Activated naive CD8-positive, alpha-beta T cell treated with anti-CD3 and anti-CD28 coated beads, Interleukin-2, amount 10 ng/mL, durations not matched to agents 7 days and 5 days (primary cell): Measurements from ENCODE around the gene TMEM250. TPM values are rescaled to one million over a fixed set of nuclear protein-coding genes. Genes with fewer than 3 reads are reported as not detected.
"Not testable (repeated sequence)": the region's sequence is repeated elsewhere in the genome, so short reads cannot be mapped to it uniquely, and the experiment has no call there.

Source experiments
- ATAC-seq: fragments of 150-1000 bp; cut with Tn5 transposase; one replicate; pipeline ENCODE4 v1.10.0; 2021; ENCODE audit warnings: low read depth, moderate library complexity
- POLR2A ChIA-PET: fragments of 350-600 bp; sonication (Branson Sonifier 250); formaldehyde crosslinking; loops from one replicate; lab custom pipeline; 2021; ENCODE audit warnings: antibody characterized with exemption; lab: Charles Lee
- DNase-seq: peaks from one replicate; pipeline ENCODE4 v3.0.0; 2021
- H3K27ac Mint-ChIP-seq: one replicate; pipeline ENCODE4 v1.8.0; 2022; ENCODE audit warnings: mild to moderate bottlenecking, mixed read lengths
- H3K27me3 Mint-ChIP-seq: one replicate; pipeline ENCODE4 v1.8.0; 2022; ENCODE audit warnings: mild to moderate bottlenecking, moderate library complexity, mixed read lengths
- H3K36me3 Mint-ChIP-seq: one replicate; pipeline ENCODE4 v1.8.0; 2021; ENCODE audit warnings: mild to moderate bottlenecking, mixed read lengths
- H3K4me1 Mint-ChIP-seq: one replicate; pipeline ENCODE4 v1.8.0; 2021; ENCODE audit warnings: mixed read lengths
- H3K4me3 Mint-ChIP-seq: one replicate; pipeline ENCODE4 v1.8.0; 2022; ENCODE audit warnings: mild to moderate bottlenecking, moderate library complexity, mixed read lengths
- H3K9me3 Mint-ChIP-seq: one replicate; pipeline ENCODE4 v1.8.0; 2021; ENCODE audit warnings: mixed read lengths
- total RNA-seq, 2 experiments: library from RNA; stranded (reverse); gene quantifications; one replicate each; pipeline ENCODE4 v1.2.3, GENCODE V29; 2021

TMEM250 gene
- total RNA-seq, 2 experiments from 2014 or later, result 45.3 to 45.9 TPM

DNA sequence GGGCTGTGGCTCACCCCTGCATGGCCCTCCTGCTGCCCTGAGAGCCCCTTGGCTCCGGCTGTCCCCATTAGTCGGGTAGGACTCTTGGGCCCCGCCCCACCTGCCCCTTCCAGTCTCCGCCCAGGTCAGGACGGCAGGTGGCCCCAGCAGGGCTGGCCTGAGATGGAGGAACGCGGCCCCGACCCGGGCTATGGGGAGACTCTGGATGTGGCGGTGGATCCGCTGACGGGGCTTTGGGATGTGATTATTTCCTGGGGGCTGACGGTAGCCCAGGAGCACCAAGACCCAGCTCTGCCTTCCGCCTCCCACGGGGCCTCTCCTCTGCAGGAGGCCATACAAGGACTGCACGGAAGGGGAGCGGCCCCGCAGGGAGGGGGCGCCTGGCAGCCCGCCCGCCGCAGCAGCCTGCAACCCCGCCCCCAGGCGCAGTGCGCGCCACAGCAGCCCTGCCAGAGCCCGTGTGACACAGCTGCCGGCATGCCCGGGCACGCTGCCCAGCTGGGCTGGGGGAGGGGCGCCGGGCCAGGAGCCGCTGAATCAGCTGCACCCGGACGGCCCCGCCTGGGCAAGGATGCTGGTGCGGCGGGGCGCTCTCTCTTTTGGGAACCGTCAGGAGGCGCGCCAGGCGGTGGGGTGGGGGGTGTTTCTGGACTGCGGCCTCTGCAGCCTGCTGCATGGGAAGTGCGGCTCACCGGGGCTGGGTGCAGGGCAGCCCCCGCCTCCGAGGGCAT lies 9.2 kb downstream of the TMEM250 start:
- peak overlapping the region; percentile 93 for H3K4me3 Mint-ChIP-seq
- H3K27me3 Mint-ChIP-seq, result no peaks in the 10 kb centered on the region

DNA sequence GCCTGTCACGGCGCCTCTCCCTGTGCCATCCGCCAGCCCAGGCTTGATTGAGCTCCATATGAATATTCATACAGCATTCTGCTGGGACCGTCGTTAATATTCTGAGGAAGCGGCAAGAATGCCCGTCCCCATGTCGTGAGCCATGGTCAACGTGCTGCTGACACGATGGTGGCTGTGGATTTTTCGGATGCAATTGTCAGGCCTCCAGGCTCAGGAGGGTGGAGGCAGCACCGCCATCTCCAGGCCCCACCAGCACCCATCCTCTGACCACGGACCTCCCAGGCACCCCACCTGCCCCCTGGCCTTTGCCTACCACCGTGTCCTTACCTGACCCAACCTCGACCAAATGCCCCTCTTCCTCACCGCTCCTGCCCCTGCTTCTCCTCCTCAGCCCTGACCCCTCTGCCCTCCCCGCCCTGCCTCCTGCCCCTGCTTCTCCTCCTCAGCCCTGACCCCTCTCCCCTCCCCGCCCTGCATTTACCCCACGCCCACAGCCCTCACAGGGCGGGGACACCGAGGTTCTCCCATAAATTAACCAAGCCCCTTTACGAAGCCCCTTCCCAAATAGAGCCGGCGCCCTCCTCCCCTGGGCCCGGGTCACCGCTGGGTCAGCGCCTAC lies 9.9 kb downstream of the TMEM250 start:
- peak overlapping the region; percentile 94 for H3K27ac Mint-ChIP-seq
- peak overlapping the region; percentile 90 for H3K4me3 Mint-ChIP-seq
- DNase-seq (no peak), ATAC-seq (no peak)
- POLR2A ChIA-PET, result interaction anchor here (0.8 to 8.4 kb wide), 7 partner anchors 9 to 619 kb away, joined by 3 to 164 read pairs (median 6); partner anchors contain the start of genes DNLZ, NACC2 and TMEM250
- no peaks in the 10 kb centered on the region for H3K27me3 Mint-ChIP-seq
- H3K9me3 Mint-ChIP-seq, result no peaks in the 10 kb centered on the region
- peaks cover 40% of the 10 kb centered on the region for H3K4me1 Mint-ChIP-seq
- H3K36me3 Mint-ChIP-seq, result peaks cover 5% of the 10 kb centered on the region

More for the DNA sequence above, 9.2 kb downstream of the TMEM250 start:
- peak overlapping the region; percentile 94 for H3K27ac Mint-ChIP-seq
- no peaks in the 10 kb centered on the region for H3K9me3 Mint-ChIP-seq
- peaks cover 42% of the 10 kb centered on the region for H3K4me1 Mint-ChIP-seq
- POLR2A ChIA-PET, result interaction anchor here (0.7 to 8.4 kb wide), 8 partner anchors 8 to 619 kb away, joined by 3 to 164 read pairs (median 4); partner anchors contain the start of genes DNLZ, NACC2 and TMEM250
- DNase-seq (peak; percentile 95), ATAC-seq (peak; percentile 81)
- peaks cover 5% of the 10 kb centered on the region for H3K36me3 Mint-ChIP-seq

DNA sequence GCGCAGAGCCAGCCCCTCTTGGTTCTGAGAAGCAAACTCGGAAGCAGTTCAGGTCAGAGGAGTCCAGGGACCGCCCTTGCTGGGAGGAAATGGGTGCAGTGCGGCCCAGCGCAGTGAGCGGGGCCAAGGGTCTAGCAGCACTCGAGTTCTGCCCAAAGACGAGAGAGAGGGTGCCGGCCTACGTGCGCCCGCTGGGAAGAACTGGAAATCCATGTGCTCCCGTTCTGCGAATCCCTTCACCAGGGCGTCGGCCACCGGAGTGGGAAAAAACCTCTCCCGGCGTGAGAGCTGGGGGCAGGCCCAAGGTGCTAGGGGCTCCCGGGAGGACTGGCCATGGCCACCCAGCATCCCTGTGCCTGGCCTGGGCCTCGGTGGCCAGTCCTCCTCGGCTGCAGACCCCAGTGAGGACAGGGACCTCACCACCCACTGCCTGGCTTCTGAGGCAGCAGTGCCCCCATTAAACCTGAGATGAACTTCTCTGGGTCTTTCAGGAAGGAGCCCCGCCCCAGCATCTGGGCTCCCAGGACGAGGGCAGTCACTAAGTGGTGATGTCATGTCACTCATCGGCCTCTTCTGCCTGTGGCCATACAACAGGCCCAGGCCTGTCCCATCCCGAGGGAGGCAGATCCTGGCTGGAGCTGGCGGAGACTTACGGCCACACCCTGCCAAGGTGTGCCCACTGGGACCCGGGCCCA lies 10.6 kb downstream of the TMEM250 start:
- Mint-ChIP-seq H3K9me3 (no peaks in the 10 kb centered on the region), H3K4me3 (peak overlapping the region; percentile 90), H3K27me3 (no peaks in the 10 kb centered on the region), H3K36me3 (peaks cover 1% of the 10 kb centered on the region), H3K4me1 (peaks cover 35% of the 10 kb centered on the region), H3K27ac (peak overlapping the region; percentile 97)
- DNase-seq (no peak), ATAC-seq (no peak)
- POLR2A ChIA-PET, result interaction anchor here (1.3 to 8.4 kb wide), 4 partner anchors 10 to 303 kb away, joined by 3 to 164 read pairs (median 36); partner anchors contain the start of genes NACC2 and TMEM250

DNA sequence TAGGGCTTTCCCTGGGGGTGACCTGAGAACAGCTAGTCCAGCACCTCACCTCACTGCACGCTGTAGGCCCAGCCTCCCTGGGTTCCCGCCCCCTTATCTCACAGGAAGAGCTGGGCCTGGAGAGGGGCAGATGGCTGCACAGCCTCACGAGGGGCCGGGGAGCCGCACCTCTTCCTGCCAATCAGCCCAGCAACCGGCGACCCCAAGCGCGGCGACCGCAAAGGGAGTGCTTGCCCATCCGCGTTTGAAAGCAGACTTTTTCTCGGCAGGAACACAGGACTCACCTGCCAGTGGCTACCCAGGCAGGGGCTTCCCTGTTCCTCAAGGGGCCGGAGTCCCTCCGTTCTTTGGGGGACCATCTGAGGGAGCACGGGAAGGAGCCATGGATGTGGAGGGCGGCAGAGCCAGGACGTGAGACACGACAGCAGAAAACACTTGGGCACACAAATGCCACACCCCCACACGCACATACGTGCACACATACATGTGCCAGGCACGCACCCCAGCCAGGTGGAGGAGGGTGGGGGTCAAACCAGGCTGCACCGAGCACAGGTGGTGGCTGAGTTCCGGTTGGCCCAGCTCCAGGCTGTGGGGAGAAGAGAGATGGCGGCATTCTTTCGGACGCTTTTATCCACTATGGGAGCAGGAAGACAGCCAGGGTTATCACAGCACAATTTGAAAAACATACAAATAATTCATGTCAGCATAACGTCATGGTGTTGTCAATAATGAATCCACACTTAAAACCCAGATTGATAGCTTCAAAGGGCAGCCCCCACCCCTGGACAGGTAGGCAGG lies 11.3 kb downstream of the TMEM250 start:
- Mint-ChIP-seq H3K4me1 (peaks cover 30% of the 10 kb centered on the region), H3K4me3 (peak overlapping the region; percentile 90), H3K9me3 (no peaks in the 10 kb centered on the region), H3K27me3 (no peaks in the 10 kb centered on the region), H3K36me3 (peaks cover 1% of the 10 kb centered on the region), H3K27ac (peak overlapping the region; percentile 97)
- ATAC-seq, result peak; percentile 52
- peak; percentile 78 for DNase-seq
- POLR2A ChIA-PET, result interaction anchor here (0.8 to 8.4 kb wide), 10 partner anchors 7 to 620 kb away, joined by 3 to 164 read pairs (median 4); partner anchors contain the start of genes DNLZ, NACC2 and TMEM250

DNA sequence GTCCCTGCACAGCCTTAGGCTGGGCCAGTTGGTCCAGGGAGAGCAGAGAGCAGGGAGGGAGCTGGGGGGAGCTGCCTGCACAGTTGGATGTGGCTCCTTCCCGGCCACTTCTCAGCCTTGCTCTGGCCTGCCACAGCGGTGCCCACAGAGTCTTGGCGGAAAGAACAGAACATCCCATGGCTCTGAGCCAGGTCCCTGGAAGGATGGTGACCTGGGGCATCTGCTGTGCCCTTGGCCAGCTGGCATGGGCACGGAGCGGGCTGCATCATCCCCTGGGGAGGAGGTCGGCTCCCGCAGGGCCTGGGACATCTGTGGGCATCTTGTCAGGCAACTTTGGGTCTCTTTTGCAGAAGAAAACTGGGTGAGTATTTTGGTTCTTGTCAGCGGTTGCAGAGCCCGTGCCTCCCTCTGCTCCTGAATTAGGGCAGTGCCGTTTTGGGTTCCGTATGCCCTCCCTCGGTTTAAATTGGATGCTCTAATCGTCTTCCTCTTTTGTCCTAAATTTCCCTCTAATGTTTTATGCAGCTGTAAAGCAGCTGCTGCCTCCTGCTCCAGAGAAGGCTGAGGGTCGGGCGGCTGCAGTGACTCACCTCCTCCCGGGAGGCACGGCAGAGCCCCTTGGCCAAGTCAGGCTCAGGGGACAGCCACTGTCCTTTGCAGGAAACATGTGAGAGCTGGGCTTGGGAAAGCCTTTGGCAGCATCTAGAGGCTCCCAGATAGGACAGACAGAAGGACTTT lies 13.1 kb downstream of the TMEM250 start:
- H3K4me1 Mint-ChIP-seq, result peaks cover 27% of the 10 kb centered on the region
- H3K27me3 Mint-ChIP-seq, result no peaks in the 10 kb centered on the region
- no peaks in the 10 kb centered on the region for H3K9me3 Mint-ChIP-seq
- no peaks in the 10 kb centered on the region for H3K36me3 Mint-ChIP-seq
- peak overlapping the region; percentile 48 for H3K4me3 Mint-ChIP-seq
- H3K27ac Mint-ChIP-seq, result peak overlapping the region; percentile 97
- ATAC-seq (no peak), DNase-seq (no peak)
- POLR2A ChIA-PET, result interaction anchor here (1.2 to 8.4 kb wide), 5 partner anchors 8 to 15 kb away, joined by 3 to 164 read pairs (median 5); partner anchors contain the start of genes NACC2 and TMEM250

DNA sequence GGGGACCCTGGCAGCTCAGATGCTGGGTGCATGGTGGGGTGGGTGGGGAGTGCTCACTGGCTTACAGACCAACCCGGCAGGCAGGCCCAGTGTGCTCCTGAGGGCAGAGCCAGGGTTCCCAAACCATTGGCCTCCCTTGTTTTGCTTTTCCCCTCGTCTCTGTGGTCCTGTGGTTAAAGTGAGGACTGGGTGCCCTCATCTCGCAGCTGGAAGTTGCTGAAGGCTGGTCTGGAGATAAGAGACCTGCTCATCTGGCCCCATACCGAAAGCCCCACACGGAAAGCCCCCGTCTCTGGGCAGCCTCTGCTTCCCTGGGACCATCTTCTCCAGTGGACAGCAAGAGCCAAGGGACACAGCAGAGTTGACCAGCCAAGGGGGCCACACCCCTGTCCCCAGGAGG lies 13.8 kb downstream of the TMEM250 start:
- Mint-ChIP-seq H3K9me3 (no peaks in the 10 kb centered on the region), H3K4me1 (peaks cover 27% of the 10 kb centered on the region), H3K4me3 (no peak overlapping the region), H3K27ac (peak overlapping the region; percentile 21), H3K36me3 (no peaks in the 10 kb centered on the region), H3K27me3 (no peaks in the 10 kb centered on the region)
- DNase-seq, result no peak
- ATAC-seq, result no peak
- POLR2A ChIA-PET, result no interaction called here

DNA sequence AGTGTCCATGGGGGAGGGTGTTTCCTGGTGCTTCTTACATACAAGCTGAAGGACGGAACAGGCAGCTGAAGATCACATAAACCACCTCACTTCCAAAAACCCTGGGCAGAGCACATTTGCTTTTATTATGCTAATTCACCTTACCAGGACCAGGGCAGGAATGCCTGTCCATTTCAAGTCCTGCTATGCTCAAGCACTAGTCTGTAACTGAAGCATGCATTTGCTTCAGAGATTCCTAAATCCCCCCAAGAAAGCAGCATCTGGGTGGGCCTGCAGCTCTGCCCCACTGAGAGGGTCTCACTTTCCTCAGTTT lies 14.2 kb downstream of the TMEM250 start:
- Mint-ChIP-seq H3K27me3 (no peaks in the 10 kb centered on the region), H3K27ac (no peak overlapping the region), H3K36me3 (no peaks in the 10 kb centered on the region), H3K4me3 (no peak overlapping the region), H3K9me3 (no peaks in the 10 kb centered on the region), H3K4me1 (peaks cover 27% of the 10 kb centered on the region)
- ATAC-seq (no peak), DNase-seq (no peak)
- POLR2A ChIA-PET, result no interaction called here

DNA sequence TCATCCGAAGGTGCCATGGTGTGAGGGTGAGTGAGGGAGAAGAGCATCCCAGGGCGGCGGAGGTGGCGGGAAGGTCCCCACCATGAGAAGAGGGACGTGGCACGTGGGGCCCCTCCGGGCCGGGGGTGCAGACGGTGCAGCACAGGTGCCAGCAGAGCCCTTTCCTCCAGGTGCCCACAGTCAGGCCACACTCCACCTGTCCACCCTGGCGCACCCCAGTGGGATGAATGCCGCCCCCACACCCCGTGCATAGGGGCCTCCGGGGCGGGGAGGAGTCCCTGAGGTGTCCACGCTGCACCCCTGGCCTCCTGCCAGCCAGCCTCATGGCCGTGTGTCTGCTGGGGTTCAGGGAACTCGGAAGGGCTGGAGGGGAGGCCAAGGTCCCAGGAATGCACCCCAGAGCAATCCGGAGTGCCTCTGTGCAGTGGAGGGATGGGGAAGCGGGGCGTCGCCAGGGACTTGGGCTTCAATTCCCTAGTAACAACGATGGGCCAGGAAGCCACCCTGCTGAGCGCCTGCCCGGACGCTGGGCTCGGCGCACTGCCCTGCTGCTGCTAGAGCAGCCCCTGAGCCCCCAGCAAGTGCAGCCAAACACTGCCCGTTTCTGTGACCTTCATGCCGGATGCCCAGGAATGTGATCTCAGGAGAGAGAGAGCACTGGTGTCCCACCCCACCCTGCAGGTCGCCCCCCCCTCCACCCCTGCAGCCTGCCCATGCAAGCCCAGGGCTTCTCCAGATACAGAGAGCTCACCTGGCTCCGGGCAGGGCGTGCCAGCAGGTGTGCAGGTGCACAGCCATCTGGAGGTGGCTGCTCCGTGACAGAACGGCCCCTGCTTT lies 14.8 kb downstream of the TMEM250 start:
- no peak for DNase-seq
- H3K4me1 Mint-ChIP-seq, result peaks cover 30% of the 10 kb centered on the region
- H3K27me3 Mint-ChIP-seq, result no peaks in the 10 kb centered on the region
- ATAC-seq, result no peak
- POLR2A ChIA-PET, result no interaction called here
- no peak overlapping the region for H3K4me3 Mint-ChIP-seq
- H3K9me3 Mint-ChIP-seq, result no peaks in the 10 kb centered on the region
- no peaks in the 10 kb centered on the region for H3K36me3 Mint-ChIP-seq
- no peak overlapping the region for H3K27ac Mint-ChIP-seq

DNA sequence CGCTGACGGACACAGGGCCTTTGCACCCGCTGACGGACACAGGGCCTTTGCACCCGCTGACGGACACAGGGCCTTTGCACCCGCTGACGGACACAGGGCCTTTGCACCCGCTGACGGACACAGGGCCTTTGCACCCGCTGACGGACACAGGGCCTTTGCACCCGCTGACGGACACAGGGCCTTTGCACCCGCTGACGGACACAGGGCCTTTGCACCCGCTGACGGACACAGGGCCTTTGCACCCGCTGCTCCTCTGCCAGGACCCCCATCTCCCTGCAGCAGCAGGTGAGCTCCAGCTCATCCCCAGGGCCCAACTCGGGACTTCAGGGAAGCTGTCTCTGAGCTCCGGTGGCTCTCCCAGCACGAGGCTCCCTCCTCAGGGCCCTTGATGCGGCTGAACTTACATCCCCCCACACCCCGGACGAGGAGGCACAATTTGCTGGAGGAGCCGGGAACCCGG lies 17.0 kb downstream of the TMEM250 start:
- H3K9me3 Mint-ChIP-seq, H3K27me3 Mint-ChIP-seq, DNase-seq, ATAC-seq, H3K4me3 Mint-ChIP-seq, H3K27ac Mint-ChIP-seq, H3K36me3 Mint-ChIP-seq: not testable (repeated sequence)
- POLR2A ChIA-PET, result interaction anchor here (10.0 kb wide), 1 partner anchor 8 kb away, joined by 164 read pairs; no protein-coding TSS in a partner anchor
- H3K4me1 Mint-ChIP-seq, result peaks cover 22% of the 10 kb centered on the region

DNA sequence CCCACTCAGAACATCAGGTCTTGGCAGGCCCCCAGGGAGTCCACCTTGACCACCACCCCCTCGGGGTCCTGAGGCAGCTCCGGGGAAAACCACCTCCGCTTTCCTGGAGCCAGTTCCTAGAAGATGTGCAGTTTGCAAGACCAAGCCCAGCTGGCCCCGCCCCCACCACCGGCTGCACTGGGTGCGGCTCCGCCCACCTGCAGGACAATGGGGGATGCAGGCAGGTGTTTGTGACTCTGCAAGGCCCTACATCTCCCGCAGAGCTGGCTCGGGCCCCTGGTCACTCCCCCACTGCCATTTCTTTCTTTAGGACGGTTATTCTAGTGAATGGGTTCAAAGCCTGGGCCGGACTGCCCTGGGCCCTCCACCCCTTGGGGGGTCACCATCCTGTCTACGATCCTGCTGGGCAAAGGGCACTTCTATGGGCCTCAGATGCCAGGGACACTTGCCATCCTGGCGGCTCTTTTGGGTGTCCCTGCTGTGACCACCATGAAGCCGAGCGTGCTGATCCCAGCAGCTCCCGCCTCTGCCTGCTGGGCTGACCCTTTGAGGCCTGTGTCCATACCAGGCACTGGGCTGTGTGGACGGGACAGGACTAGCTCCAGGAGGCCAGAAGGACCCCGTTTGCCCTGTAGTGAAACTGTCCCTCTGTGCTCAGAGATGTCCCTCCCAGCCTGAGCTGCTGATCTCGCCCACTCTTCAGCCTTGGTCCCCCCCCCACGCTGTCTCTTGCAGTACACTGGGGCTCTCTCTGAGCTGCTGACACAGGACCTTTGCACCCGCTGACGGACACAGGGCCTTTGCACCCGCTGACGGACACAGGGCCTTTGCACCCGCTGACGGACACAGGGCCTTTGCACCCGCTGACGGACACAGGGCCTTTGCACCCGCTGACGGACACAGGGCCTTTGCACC lies 17.7 kb downstream of the TMEM250 start:
- Mint-ChIP-seq H3K4me1 (peaks cover 17% of the 10 kb centered on the region), H3K27ac (no peak overlapping the region), H3K27me3 (peaks cover 4% of the 10 kb centered on the region), H3K9me3 (no peaks in the 10 kb centered on the region), H3K4me3 (no peak overlapping the region), H3K36me3 (no peaks in the 10 kb centered on the region)
- DNase-seq (no peak), ATAC-seq (no peak)
- POLR2A ChIA-PET, result interaction anchor here (0.5 to 10.0 kb wide), 2 partner anchors 9 to 624 kb away, joined by 3 to 164 read pairs; no protein-coding TSS in a partner anchor
